ENCODE measurements around the gene PDIA4. TPM values are rescaled to one million over a fixed set of nuclear protein-coding genes. Genes with fewer than 3 reads are reported as not detected.
"Not testable (repeated sequence)": the region's sequence is repeated elsewhere in the genome, so short reads cannot be mapped to it uniquely, and the experiment has no call there.

The PDIA4 gene
- polyA plus RNA-seq, 1 experiment, result 173 TPM

DNA sequence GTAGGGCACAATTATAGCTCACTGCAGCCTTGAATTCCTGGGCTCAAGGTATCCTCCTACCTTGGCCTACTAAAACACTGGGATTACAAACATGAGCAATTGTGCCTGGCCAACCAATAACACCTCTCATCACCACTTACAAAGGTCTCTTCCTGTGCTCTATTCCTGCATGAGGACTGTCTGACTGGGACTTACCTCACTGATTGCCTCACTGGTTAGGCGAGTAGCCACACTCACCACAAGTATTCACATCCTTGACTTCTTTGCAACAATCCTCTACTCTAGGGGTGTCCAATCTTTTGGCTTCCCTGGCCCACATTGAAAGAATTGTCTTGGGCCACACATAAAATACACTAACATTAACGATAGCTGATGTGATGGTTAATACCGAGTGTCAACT is 22.6 kb upstream of the PDIA4 start:
- no peak overlapping the region for H3K4me3 ChIP-seq (ENCODE audit: low read depth, low read length)
- H3K27me3 ChIP-seq (ENCODE audit: control insufficient read depth, insufficient read depth, low read length), result no peaks in the 10 kb centered on the region
- ChIA-PET CTCF (interaction anchor here (1.3 kb wide), 1 partner anchor 15 kb away, joined by 3 read pairs; no protein-coding TSS in a partner anchor), POLR2A (no interaction called here)
- no peaks in the 10 kb centered on the region for H3K36me3 ChIP-seq (ENCODE audit: control insufficient read depth, insufficient read depth, low read length)
- TF ChIP-seq, protein P1, sequence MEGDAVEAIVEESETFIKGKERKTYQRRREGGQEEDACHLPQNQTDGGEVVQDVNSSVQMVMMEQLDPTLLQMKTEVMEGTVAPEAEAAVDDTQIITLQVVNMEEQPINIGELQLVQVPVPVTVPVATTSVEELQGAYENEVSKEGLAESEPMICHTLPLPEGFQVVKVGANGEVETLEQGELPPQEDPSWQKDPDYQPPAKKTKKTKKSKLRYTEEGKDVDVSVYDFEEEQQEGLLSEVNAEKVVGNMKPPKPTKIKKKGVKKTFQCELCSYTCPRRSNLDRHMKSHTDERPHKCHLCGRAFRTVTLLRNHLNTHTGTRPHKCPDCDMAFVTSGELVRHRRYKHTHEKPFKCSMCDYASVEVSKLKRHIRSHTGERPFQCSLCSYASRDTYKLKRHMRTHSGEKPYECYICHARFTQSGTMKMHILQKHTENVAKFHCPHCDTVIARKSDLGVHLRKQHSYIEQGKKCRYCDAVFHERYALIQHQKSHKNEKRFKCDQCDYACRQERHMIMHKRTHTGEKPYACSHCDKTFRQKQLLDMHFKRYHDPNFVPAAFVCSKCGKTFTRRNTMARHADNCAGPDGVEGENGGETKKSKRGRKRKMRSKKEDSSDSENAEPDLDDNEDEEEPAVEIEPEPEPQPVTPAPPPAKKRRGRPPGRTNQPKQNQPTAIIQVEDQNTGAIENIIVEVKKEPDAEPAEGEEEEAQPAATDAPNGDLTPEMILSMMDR (IDR thresholded peaks at IDR 0.05; ENCODE audit: insufficient read depth, low read depth, low read length), result no peak
- DNase-seq (ENCODE audit: low read depth), result no peak

DNA sequence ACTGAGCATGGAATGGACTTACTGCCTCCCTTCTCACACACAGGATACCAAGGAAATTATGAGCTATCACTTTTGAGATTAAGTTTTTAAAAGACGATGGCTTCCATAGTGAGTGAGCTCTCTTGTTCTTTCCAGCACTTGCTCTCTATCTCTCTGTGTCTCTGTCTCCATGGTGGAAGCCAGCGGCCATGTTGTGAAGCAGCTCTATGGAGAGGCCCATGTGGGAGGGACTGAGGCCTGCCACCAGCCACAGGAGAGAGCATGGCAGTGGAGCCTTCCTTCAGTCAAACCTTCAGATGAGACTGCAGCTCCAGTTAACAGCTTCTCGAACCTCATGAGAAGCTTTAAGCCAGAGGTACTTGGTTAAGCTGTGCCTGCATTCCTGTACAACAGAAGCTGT is 20.5 kb upstream of the PDIA4 start:
- TF ChIP-seq, protein P1 (IDR thresholded peaks at IDR 0.05; ENCODE audit: insufficient read depth, low read depth, low read length), result no peak
- no peaks in the 10 kb centered on the region for H3K27me3 ChIP-seq (ENCODE audit: control insufficient read depth, insufficient read depth, low read length)
- ChIA-PET POLR2A (no interaction called here), CTCF (interaction anchor here (0.8 to 1.6 kb wide), 3 partner anchors 11 to 43 kb away, joined by 3 to 12 read pairs (median 5); no protein-coding TSS in a partner anchor)
- no peak overlapping the region for H3K4me3 ChIP-seq (ENCODE audit: low read depth, low read length)
- DNase-seq (ENCODE audit: low read depth), result no peak
- no peaks in the 10 kb centered on the region for H3K36me3 ChIP-seq (ENCODE audit: control insufficient read depth, insufficient read depth, low read length)

DNA sequence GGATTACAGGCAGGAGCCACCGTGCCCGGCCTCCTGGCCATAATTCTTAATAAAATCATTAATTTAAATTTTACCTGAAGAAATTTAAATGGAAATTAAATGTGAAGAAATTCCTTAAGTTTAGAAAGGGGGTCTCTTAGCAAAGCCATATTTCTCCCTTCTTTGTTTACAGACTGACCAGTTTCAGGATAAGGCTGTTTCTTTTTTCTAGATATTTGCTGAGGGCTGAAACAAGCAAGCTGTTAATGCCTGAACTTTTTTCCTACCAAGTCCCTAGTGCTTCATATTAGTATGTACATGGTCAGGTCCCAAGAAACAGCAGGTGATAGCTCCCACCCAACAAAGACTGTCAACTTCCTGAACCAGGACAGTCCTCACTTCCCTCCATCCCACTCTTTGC is 18.1 kb upstream of the PDIA4 start:
- ChIA-PET POLR2A (no interaction called here), CTCF (interaction anchor here (0.8 kb wide), 1 partner anchor 15 kb away, joined by 4 read pairs; no protein-coding TSS in a partner anchor)
- TF ChIP-seq, protein P1 (IDR thresholded peaks at IDR 0.05; ENCODE audit: insufficient read depth, low read depth, low read length), result no peak
- Histone ChIP-seq H3K27me3 (ENCODE audit: control insufficient read depth, insufficient read depth, low read length) (no peaks in the 10 kb centered on the region), H3K36me3 (ENCODE audit: control insufficient read depth, insufficient read depth, low read length) (no peaks in the 10 kb centered on the region), H3K4me3 (ENCODE audit: low read depth, low read length) (no peak overlapping the region)
- no peak for DNase-seq (ENCODE audit: low read depth)

- CTCF ChIA-PET, result no interaction called here
- POLR2A ChIA-PET, result no interaction called here
- no peaks in the 10 kb centered on the region for H3K27me3 ChIP-seq (ENCODE audit: control insufficient read depth, insufficient read depth, low read length)
- TF ChIP-seq, protein P1 (IDR thresholded peaks at IDR 0.05; ENCODE audit: insufficient read depth, low read depth, low read length), result no peak
- H3K36me3 ChIP-seq (ENCODE audit: control insufficient read depth, insufficient read depth, low read length), result no peaks in the 10 kb centered on the region
- no peak overlapping the region for H3K4me3 ChIP-seq (ENCODE audit: low read depth, low read length)
- no peak for DNase-seq (ENCODE audit: low read depth)
Measured at GRCh38 chr7:149043936-149044335, 15.6 kb upstream of the PDIA4 start.

- H3K4me3 ChIP-seq (ENCODE audit: low read depth, low read length), result no peak overlapping the region
- CTCF ChIA-PET, result interaction anchor here (2.0 kb wide), 1 partner anchor 24 kb away, joined by 9 read pairs; no protein-coding TSS in a partner anchor
Measured at GRCh38 chr7:149041350-149041749, 13.0 kb upstream of the PDIA4 start.

DNA sequence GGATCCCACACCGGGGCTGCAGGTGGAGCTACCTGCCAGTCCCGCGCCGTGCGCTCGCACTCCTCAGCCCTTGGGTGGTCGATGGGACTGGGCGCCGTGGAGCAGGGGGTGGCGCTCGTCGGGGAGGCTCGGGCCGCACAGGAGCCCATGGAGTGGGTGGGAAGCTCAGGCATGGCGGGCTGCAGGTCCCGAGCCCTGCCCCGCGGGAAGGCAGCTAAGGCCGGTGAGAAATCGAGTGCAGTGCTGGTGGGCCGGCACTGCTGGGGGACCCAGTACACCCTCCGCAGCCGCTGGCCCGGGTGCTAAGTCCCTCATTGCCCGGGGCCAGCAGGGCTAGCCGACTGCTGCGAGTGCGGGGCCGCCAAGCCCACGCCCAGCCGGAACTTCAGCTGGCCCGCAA is 10.3 kb upstream of the PDIA4 start:
- H3K36me3 ChIP-seq (ENCODE audit: control insufficient read depth, insufficient read depth, low read length); H3K4me3 ChIP-seq (ENCODE audit: low read depth, low read length); POLR2A ChIA-PET; H3K27me3 ChIP-seq (ENCODE audit: control insufficient read depth, insufficient read depth, low read length); DNase-seq (ENCODE audit: low read depth): not testable (repeated sequence)
- CTCF ChIA-PET, result interaction anchor here (2.3 kb wide), 1 partner anchor 27 kb away, joined by 7 read pairs; no protein-coding TSS in a partner anchor

More at GRCh38 chr7:149041350-149041749, 13.0 kb upstream of the PDIA4 start:
- TF ChIP-seq, protein P1 (IDR thresholded peaks at IDR 0.05; ENCODE audit: insufficient read depth, low read depth, low read length), result no peak
- no peaks in the 10 kb centered on the region for H3K27me3 ChIP-seq (ENCODE audit: control insufficient read depth, insufficient read depth, low read length)
- POLR2A ChIA-PET, result no interaction called here
- no peak for DNase-seq (ENCODE audit: low read depth)
- H3K36me3 ChIP-seq (ENCODE audit: control insufficient read depth, insufficient read depth, low read length), result no peaks in the 10 kb centered on the region
